NOMO-1 treated with DMSO at 0.1 percent for 48 hours (cell line): ENCODE results near the gene TMEM132C.

Source experiments
- DNase-seq: peaks from one replicate; lab custom pipeline; 2025; ENCODE audit not compliant: unreplicated experiment; lab: John Stamatoyannopoulos, UW

Gene TMEM132C

DNA sequence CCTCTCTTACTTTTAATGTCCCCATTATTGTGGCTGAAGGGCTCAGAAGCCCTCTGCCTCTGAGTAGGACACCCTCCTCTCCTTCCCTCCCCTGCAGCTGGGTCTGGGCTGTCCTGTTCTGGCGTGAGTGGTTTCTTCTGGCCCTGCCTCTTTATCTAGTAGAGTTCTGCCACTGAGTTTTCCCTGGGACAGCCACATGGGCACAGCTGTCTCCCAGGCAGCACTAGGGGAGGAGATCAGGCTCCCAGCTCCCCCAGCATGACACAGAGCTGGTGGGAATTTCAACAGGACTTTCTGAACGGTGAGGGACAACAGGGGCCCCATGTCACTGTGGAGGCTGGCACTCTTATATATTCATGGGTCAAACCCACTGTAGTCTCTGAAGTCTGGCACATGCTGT is 21.4 kb downstream of the TMEM132C start:
- no peak for DNase-seq

DNA sequence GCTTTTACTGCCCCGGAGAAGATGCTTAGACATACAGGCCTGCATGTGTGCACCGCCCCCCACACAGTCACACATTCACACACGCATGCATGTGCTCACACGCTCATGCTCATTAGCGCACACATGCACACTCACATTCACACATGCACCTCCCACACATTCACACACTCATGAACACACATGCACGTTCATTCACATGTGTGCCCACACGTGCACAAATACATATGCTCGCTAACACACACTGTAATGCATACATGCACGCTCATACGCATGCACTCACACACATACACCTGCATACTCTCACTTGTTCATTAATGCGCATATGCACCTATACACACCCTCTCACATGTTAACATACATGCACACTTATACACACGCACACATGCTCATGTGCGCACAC is 21.9 kb downstream of the TMEM132C start:
- no peak for DNase-seq

- no peak for DNase-seq
Observed at GRCh38 chr12:128290938-128291337, 24.0 kb downstream of the TMEM132C start.

- DNase-seq, result no peak
Observed at GRCh38 chr12:128298091-128298748, 31.2 kb downstream of the TMEM132C start.

GRCh38 chr12:128305336-128305892 is 38.4 kb downstream of the TMEM132C start:
- no peak for DNase-seq

DNA sequence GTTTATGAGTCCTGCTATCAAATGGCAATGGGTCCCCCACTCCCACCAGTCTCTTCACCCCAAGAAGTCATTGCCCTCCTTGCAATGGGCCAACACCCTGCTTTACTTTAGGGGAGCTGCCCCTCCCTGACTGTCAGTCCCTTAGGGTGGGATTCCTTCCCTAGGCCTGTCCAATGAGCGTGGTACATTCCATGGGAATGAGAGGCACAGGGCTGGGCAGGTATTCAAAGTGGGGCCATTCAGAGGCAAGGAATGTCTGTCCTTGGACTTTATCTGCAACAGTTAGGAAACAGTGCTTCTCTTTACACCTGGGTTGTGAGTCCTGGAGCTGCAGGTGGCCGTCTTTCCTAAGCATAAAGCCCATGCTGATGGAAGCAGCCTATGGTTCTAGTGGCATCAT is 40.8 kb downstream of the TMEM132C start:
- no peak for DNase-seq

DNA sequence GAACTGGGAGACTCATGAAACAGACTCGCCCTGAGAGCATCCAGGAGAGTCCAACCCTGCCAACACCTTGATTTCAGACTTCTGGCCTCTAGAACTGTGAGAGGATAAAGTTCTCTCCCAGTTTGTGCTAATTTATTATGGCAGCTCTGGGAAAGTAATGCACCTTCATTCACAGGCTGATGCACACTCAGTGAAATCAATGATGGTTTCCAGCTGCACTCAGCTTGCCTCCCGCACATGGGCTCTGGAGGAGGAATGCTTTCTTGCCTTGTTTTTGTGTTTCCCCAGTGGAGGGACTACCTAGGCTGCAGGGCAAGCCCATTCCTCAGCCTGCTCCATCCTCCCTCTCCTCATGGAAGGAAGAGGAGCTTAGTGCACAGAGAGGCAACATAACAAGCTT is 45.7 kb downstream of the TMEM132C start:
- DNase-seq, result no peak

DNA sequence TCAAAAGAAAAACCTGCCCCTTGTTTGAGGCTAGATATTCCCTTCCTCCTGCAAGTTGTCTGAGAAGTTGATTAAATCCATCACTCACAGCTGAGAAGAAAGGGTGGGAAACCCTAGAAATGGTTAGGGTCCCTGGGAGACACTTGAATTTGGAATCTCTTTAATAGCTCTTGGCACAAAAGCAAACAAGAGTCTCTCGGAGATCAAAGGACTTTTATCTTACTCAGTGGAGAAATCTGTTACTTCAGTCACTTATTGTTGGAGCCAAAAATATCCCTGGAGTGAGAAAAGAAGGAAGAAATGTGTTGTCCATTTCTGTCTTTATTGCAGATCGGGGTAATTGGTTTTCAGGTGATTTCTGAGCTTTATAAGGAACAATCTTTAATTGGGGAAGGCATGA is 47.0 kb downstream of the TMEM132C start:
- no peak for DNase-seq

GRCh38 chr12:128314611-128315010 is 47.6 kb downstream of the TMEM132C start:
- DNase-seq, result no peak

DNA sequence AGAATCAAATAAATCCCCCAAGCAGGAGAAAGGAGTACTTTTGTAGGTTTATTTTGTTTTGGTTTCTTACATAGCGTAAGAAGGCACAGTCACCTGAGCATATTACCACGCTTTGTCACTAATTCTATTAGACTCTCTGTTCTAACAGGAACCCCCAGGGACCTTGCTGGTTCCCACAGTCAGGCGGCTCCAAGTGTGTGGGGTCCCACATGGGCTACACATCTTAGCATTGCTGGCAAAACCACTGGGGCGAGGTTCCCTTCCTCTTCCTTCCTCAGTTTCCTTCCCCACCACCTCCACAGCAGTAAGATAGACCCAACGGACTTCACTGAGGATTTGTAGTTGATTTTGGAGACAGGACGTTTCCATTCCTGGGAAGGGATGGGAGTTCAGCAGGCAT is 49.1 kb downstream of the TMEM132C start:
- no peak for DNase-seq

DNA sequence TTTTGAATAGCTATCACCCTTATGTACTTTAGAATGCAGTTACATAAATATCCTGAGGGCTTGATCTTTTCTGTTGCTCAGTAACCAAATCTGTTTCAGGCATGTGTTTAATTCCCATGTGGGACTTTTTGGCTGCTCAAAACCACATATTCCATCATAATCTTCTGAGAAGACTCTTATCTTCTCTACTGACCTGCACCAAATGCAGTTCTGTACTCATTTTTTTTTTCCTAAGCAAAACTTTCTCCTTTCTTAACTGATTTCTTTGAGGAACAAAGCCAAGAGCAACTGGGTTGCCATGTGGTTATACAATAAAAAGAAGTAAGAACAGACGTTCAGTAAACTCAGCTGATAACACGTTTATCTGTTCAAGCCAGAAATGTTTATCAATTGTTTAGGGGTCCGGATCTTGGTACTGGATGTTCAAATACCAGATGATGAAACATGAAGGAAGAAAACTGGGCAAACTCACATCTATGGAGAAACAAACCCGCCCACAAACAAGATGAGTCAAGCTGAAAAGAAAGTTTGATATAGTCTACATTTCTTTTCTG is 50.1 kb downstream of the TMEM132C start:
- DNase-seq, result no peak

- DNase-seq, result no peak
Observed at GRCh38 chr12:128318341-128318740, 51.4 kb downstream of the TMEM132C start.

DNA sequence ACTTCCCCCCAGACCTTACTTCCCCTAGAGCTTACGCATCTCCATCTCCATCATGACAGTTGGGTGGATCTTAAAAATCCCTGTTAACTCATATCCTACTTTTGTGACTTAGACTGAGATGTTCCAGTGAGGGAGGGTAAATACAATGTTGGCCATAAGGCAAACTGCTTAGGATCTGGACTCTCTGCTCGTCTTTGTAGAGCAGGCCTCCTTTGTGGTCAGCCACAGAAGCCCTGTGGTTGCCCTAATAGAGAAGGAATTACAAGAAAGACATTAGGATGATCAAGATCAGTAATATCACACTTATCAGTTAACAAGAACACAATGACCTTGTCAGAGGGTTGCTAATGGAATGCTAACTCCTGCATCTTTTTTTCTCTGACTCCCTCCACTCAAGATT is 52.0 kb downstream of the TMEM132C start:
- no peak for DNase-seq

DNA sequence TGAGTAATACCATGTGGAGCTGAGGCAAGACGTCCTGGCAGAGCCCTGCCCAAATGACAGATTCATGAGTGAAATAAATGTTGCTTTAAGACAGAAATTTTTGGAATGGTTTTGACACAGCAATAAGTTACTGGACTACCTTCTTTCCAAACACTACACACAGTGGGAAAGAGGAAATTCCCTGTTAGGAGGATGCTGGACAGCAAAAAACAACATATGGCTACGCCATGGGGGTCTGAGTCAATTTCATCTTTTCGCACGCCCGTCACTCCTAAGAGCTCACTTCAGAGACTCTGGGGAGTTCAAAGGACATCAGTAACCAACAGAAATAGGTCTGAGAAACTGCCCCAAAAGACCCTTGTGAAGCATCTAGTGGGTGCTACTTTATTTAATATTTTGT is 55.4 kb downstream of the TMEM132C start:
- no peak for DNase-seq

- no peak for DNase-seq
Observed at GRCh38 chr12:128323145-128323920, 56.4 kb downstream of the TMEM132C start.

GRCh38 chr12:128325646-128326045 is 58.7 kb downstream of the TMEM132C start:
- DNase-seq, result no peak

DNA sequence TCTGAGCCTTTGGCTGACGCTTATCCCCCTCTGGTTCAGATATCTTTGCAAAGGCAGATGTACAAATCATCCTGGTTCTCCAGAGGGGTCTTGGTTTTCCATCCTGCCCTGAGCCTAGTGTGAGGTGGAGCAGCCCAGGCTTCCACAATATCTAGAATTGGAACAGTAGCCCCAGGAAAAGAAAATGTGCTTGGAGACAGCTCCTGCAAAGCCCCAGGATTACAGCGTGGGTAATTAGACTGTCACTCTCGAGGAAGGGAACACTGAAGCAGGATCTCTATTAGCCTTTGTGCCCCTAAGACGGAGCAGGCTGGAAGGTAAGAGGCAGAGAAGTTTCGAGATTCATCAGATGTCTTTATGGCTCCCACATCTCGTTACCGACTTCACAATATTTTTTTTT is 59.4 kb downstream of the TMEM132C start:
- no peak for DNase-seq

- no peak for DNase-seq
Observed at GRCh38 chr12:128328961-128329360, 62.0 kb downstream of the TMEM132C start.

DNA sequence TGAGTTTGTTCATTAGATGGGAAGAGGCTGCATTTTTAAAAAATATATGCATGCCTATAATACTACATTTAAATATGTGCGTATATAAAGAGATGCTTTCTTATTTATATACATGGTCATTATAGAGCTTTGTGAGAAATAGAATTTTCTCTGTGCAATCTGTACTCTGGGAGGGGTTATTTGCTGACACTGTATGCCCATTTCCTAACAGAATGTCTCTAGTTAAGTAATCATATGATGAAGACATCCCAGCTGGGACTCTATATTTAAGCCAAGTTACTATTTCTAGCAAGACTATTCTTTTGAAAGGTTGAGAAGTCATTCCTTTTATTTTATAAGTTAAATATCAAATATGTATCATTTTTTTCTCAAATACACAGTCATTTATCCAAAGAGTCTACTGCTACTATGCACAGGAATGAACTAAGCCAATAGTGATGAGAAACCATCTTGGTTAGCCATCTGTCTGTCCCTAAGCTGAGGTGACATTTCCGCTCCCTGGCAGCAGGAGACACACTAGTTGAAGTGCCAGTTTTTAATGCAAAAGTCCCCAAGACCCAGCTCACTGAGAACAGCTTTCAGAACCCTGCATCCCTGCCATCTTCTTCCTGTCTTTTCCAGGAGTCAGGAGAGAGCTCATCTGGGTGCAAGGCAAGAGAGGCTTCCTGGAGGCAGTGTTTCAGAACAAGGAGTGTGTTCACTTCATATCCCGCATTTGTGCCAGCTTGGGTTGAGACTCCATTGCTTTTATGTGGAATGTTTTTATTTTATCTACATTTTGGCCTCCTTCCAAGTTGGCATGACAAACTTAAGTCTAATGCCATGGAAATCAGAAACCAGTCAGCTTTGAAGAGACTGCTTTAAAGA is 69.5 kb downstream of the TMEM132C start:
- DNase-seq, result no peak

DNA sequence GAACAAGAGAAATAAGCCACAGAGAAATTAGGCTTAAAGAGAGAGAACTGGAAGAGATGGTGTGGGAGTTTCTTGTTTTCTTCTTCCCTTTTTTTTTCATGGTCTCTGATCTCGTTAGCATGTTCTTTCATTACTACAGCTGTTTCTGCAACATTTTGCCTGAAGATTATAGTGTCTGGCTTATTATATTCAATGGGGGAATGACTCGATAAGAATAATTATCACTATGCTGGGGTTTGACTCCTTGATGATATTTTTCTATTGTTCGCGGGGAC is 70.0 kb downstream of the TMEM132C start:
- no peak for DNase-seq

GRCh38 chr12:128337431-128338170 is 70.6 kb downstream of the TMEM132C start:
- no peak for DNase-seq
